HG03432 (cell line): ENCODE data around the gene MTHFD1L.

Experiments
- ATAC-seq: cut with Tn5 transposase; IDR thresholded peaks from one replicate; pipeline ENCODE4 v1.9.1; 2021; ENCODE audit warnings: mild to moderate bottlenecking, moderate library complexity; ENCODE audit not compliant: unreplicated experiment

Gene MTHFD1L

GRCh38 chr6:150930841-150931240 lies 65.3 kb downstream of the MTHFD1L start:
- ATAC-seq, result no peak

GRCh38 chr6:150931405-150931804 lies 65.9 kb downstream of the MTHFD1L start:
- no peak for ATAC-seq

- ATAC-seq, result no peak
Measured at GRCh38 chr6:150932996-150933395, 67.5 kb downstream of the MTHFD1L start.

- no peak for ATAC-seq
Measured at GRCh38 chr6:150934380-150934779, 68.9 kb downstream of the MTHFD1L start.

- ATAC-seq, result no peak
Measured at GRCh38 chr6:150936021-150936555, 70.6 kb downstream of the MTHFD1L start.

DNA sequence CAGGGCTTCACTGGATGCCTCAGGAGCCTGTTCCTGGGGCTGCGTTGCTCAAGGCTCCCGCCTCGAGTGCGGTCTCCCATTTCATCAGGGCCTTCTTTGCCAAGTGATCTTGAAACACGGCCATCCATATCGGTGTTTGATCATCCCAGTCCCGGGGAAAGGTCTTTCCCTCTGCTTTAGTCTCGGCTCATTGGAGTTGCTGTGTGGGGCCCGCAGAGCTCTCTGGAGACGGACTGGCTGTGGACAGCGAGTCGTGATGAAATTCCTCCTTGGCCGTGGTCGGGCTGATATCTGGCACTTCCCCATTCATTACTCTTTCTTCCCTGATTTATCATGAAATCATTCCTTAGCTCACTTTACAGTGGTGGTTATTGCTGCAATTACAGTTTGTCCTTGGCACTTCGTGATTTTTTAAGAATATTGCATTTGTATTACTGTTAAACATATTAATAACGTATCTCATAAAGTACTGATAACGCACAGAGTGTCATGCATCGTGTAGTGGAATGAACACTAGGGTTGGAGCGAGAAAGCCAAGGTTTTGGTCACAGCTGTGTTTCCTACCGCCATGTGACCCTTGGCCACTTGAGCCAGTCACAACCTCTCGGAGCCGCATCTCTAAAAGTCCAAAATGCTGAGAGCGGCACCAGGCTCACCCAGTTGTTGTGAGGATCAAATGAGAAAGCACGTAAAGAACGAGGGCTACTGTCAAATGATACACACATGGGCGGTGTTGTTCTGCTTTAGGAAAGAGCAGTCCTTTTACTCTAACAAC lies 71.8 kb downstream of the MTHFD1L start:
- no peak for ATAC-seq

- ATAC-seq, result no peak
Measured at GRCh38 chr6:150939399-150939798, 73.9 kb downstream of the MTHFD1L start.

DNA sequence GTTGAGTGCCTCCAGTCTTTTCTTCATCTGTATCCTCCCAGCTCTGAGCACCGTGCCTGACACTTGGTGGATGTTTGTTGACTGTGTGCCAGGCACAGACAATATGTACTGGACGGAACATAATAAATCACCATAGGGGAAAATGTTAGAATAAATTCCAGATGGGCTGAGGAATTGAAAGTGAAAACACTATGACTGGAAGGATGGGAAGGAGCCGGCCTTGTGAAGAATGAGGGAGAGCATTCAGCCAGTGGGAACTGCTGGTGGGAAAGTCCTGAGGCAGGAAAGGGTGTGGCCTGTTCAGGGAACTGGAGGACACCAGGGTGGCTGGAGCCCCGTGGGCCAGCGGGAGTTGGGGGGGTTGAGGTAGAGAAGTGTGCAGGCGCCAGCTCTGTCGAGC lies 75.4 kb downstream of the MTHFD1L start:
- no peak for ATAC-seq

DNA sequence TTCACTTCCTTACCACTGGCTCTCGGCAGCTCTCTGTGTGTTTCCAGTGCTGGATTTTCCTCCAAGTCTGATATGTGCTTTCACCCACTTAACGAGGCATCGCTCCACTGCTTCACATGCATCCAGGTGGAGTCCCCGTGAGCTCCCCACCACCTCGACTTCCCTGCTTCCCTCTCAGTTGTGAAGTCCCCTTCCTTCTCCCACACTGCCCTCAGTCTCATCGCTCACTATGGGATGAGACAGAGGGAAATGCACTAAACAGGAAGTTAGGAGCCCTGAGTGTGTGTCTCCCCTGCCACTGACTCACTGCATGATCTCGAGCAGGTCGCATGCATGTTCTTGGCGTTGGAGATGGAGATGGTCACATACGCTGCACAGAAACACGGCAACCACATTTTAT lies 84.0 kb downstream of the MTHFD1L start:
- ATAC-seq, result no peak

- no peak for ATAC-seq
Measured at GRCh38 chr6:150953851-150954250, 88.3 kb downstream of the MTHFD1L start.

DNA sequence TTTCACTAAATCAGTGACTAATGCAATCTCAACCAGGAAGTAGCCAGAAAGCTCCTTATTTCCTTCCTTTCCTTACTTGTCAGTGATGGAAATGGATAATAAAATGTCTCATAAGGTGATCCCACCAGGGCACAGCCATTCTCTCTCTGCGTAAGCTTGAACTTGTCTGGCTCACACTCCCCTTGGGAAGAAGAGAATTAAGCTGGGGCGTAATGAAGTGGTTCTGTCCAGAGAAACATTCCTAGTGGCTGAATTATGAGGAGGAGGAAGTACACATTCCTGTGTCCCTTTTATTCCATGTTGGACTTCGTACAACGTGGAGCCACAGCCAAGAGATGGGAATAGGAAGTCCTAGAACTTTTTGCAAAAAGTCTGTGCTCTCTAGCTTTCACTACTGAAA lies 93.7 kb downstream of the MTHFD1L start:
- no peak for ATAC-seq

- ATAC-seq, result no peak
Measured at GRCh38 chr6:150962436-150962835, 96.9 kb downstream of the MTHFD1L start.

DNA sequence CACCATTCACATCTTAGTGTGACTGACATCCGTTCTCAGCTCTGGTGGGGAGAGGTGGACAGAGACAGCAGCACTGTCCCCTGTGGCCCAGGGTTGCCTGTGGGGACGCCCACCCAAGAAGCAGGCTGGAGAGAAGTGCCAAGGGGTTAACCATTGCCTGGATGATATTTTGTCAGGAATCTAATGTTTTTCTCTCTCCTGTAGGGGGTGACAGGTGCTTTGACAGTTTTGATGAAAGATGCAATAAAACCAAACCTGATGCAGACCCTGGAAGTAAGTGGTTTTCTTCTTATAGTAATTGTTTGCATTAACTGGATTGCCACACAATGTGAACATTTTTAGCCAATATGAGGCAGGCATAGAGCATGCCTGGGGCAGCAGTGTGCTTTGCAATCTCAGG lies 99.3 kb downstream of the MTHFD1L start:
- ATAC-seq, result no peak

DNA sequence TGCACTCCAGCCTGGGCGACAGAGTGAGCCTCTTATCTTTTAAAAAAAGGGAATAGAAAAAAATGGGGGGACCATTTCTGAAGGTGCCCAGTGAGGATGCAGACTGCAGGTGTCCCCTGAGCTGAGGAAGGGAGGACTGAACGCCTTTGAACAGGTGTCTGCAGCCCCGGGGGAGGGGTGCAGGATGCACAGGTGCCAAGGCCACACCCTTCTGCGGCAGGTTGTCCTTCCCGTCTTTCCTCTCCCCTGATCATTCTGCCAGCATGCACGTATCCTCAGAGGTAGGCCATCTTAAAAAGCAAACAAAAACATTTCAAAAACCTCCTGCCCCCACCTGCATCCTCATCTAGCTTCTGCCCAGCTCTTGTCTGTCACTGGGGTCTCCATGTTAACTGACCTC lies 101.3 kb downstream of the MTHFD1L start:
- no peak for ATAC-seq

DNA sequence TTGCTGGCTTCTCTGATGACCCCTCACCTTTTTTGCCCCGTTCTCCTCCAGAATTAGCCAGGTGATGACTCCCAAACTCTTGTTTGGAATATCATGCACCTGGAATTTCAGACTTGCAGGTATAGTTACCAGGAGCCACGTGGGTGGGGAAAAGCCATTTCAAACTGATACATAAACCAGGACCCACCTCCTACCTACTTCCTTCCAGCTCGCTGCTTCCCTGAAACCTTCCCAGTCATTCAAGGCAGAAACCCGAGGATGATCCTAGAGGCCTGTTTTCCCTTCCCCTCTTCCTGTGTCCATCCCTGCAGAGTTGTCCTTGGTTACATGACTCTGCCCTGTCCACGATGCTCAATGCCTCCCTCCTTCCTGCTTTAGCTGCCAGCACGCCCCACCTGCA lies 101.9 kb downstream of the MTHFD1L start:
- ATAC-seq, result no peak

DNA sequence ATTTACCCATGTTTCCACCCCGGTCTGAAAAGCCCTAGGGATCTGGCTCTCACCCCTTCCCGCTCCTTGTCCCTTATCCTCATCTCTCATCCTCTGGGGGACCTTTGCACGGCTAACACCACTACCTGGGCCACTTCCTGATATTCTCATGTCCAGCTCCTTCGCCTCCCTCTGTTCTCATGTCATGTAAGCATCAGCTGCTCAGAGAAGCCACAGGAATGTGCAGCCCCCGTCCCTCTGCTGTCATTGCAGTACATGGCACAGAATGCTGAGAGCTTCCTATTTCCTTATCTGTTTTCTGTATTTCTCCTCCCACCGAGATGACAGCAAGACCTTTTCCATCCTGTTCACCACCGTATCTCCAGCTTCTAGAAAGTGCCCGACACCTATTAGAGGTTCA lies 102.4 kb downstream of the MTHFD1L start:
- ATAC-seq, result no peak

DNA sequence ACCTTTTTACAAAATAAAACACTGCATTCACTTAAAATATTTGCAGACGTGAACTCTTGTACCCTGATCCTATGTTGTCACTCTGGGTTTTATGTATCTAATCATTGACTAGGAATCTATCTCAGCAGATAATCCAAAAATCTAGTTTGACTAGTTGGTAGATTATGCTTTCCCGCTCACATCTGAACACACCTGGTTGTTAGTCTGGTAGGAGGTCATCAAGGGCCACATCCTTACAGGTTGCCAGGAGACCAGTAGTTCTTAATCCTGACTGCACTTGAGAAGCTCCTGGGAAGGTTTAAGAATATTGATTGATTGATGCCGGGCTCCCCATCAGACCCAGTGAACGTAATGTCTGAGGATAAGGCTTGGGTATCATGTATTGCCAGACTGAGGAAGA lies 104.4 kb downstream of the MTHFD1L start:
- no peak for ATAC-seq

GRCh38 chr6:150971219-150971618 lies 105.7 kb downstream of the MTHFD1L start:
- ATAC-seq, result no peak

GRCh38 chr6:150975136-150975535 lies 109.6 kb downstream of the MTHFD1L start:
- no peak for ATAC-seq

GRCh38 chr6:150977281-150977680 lies 111.8 kb downstream of the MTHFD1L start:
- no peak for ATAC-seq

- ATAC-seq, result no peak
Measured at GRCh38 chr6:150978624-150979023, 113.1 kb downstream of the MTHFD1L start.

- no peak for ATAC-seq
Measured at GRCh38 chr6:150979826-150980350, 114.4 kb downstream of the MTHFD1L start.

DNA sequence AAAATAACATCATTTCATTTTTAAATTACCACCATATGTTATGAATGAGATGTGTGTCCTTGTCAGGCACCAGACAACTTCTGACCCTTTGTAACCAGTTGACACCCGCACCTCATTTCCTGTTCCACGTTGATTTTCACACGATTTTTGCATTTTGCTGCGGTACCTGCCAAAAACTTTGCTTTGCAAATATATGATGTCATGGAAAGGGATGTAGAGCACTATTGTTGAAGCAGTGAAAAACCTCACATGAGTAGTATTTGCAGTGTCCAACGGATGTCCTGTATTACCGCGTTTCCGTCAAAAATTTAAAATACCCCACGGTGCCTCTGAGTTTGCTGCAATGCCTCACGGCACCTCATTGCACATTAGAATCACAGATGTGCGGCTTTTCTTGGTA lies 115.6 kb downstream of the MTHFD1L start:
- ATAC-seq, result no peak
